Stimulated activated CD4-positive, alpha-beta T cell treated with anti-CD3 and anti-CD28 coated beads, Interleukin-4, amount 100 ng/mL, for 24 hours (primary cell): ENCODE results near the gene CCR5AS.

Experiments
- DNase-seq: peaks from one replicate; pipeline ENCODE4 v3.0.0-alpha.2; 2020

CCR5AS gene

GRCh38 chr3:46375218-46375617, 31.6 kb downstream of the CCR5AS start:
- no peak for DNase-seq

GRCh38 chr3:46374755-46375154, 32.1 kb downstream of the CCR5AS start:
- DNase-seq = no peak

GRCh38 chr3:46372492-46373359, 34.1 kb downstream of the CCR5AS start:
- DNase-seq = no peak

GRCh38 chr3:46371519-46372340, 35.1 kb downstream of the CCR5AS start:
- DNase-seq = no peak

DNA sequence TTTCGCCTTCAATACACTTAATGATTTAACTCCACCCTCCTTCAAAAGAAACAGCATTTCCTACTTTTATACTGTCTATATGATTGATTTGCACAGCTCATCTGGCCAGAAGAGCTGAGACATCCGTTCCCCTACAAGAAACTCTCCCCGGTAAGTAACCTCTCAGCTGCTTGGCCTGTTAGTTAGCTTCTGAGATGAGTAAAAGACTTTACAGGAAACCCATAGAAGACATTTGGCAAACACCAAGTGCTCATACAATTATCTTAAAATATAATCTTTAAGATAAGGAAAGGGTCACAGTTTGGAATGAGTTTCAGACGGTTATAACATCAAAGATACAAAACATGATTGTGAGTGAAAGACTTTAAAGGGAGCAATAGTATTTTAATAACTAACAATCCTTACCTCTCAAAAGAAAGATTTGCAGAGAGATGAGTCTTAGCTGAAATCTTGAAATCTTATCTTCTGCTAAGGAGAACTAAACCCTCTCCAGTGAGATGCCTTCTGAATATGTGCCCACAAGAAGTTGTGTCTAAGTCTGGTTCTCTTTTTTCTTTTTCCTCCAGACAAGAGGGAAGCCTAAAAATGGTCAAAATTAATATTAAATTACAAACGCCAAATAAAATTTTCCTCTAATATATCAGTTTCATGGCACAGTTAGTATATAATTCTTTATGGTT, 35.9 kb downstream of the CCR5AS start, which contains the start of gene CCR5:
Gene CCR5 (plus strand): TSS at position 108 of the 680 bp plus-strand sequence. CDS start 1,957 bp downstream, outside the sequence.
- peak; percentile 22 for DNase-seq

- peak; percentile 47 for DNase-seq
Observed at GRCh38 chr3:46369675-46370132, 37.2 kb downstream of the CCR5AS start.

- DNase-seq = no peak
Observed at GRCh38 chr3:46369151-46369550, 37.7 kb downstream of the CCR5AS start.

GRCh38 chr3:46368569-46368968, 38.3 kb downstream of the CCR5AS start:
- DNase-seq = peak; percentile 58

- DNase-seq = no peak
Observed at GRCh38 chr3:46367811-46368210, 39.1 kb downstream of the CCR5AS start.

GRCh38 chr3:46365737-46366524, 40.9 kb downstream of the CCR5AS start:
- no peak for DNase-seq

DNA sequence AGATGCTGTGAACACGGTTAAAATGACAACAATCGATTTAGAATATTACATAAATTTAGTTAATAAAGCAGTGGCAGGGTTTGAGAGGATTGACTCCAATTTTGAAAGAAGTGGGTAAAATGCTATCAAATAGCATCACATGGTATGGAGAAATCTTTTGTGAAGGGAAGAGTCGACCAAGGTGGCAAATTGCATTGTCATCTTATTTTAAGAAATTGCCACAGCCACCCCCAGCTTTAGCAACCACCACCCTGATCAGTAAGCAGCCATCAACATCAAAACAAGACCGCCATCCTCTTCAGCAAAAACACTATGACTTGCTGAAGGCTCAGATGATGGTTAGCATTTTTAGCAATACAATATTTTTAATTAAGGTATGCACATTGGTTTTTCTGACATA, 41.8 kb downstream of the CCR5AS start:
- no peak for DNase-seq

- DNase-seq = no peak
Observed at GRCh38 chr3:46361408-46362283, 45.2 kb downstream of the CCR5AS start.

DNA sequence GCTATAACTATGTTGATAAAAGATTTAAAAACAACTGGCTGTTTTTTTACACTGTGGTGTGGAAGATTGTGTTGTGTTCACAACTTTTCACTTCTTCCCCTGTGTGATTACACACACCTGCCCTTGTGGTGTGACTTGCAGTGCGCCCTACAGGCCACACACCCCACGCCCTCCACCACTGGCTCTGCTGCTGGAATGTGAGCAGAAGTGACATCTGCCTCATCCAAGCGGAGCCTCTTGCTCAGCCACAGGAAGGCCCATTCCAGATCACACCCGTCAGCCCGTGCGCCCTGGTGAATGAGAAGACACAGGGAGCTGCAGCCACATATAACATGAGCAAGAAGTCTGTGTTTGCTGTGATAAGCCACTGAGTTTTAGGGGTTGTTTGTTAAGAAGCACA, 46.0 kb downstream of the CCR5AS start:
- DNase-seq = no peak

DNA sequence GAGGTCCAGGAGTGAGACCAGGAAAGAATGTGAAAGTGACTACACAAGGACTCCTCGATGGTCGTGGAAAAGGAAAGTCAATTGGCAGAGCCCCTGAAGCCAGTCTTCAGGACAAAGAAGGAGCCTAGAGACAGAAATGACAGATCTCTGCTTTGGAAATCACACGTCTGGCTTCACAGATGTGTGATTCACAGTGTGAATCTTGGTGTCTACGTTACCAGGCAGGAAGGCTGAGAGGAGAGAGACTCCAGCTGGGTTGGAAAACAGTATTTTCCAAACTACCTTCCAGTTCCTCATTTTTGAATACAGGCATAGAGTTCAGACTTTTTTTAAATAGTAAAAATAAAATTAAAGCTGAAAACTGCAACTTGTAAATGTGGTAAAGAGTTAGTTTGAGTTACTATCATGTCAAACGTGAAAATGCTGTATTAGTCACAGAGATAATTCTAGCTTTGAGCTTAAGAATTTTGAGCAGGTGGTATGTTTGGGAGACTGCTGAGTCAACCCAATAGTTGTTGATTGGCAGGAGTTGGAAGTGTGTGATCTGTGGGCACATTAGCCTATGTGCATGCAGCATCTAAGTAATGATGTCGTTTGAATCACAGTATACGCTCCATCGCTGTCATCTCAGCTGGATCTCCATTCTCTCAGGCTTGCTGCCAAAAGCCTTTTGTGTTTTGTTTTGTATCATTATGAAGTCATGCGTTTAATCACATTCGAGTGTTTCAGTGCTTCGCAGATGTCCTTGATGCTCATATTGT, 47.0 kb downstream of the CCR5AS start:
- peak; percentile 33 for DNase-seq

DNA sequence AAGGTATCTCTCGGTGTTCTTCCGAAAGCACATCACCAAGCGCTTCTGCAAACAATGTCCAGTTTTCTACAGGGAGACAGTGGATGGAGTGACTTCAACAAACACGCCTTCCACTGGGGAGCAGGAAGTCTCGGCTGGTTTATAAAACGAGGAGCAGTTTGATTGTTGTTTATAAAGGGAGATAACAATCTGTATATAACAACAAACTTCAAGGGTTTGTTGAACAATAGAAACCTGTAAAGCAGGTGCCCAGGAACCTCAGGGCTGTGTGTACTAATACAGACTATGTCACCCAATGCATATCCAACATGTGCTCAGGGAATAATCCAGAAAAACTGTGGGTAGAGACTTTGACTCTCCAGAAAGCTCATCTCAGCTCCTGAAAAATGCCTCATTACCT, 48.4 kb downstream of the CCR5AS start:
- no peak for DNase-seq

DNA sequence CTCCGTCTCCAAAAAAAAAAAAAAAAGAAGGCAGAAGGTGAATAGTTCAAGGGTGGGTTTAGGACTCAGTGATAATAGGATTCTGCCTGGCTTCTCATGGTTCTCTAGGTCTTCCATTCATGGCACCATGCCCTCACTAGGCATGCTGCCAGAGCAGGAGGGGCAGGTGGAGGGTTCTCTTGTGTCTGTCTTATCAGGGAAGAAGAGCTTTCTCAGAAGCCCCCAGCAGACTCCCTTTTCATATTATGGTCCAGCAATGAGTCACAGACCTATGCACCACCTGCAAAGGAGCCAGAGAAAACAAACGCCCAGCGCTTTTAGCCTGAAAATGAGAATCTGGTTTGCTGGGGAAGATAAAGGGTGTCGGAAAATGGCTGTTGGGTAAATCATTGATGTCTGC, 50.0 kb downstream of the CCR5AS start:
- no peak for DNase-seq

- DNase-seq = no peak
Observed at GRCh38 chr3:46356276-46356675, 50.6 kb downstream of the CCR5AS start.

- DNase-seq = no peak
Observed at GRCh38 chr3:46354984-46355383, 51.9 kb downstream of the CCR5AS start.

GRCh38 chr3:46354478-46354877, 52.4 kb downstream of the CCR5AS start:
- DNase-seq = no peak

DNA sequence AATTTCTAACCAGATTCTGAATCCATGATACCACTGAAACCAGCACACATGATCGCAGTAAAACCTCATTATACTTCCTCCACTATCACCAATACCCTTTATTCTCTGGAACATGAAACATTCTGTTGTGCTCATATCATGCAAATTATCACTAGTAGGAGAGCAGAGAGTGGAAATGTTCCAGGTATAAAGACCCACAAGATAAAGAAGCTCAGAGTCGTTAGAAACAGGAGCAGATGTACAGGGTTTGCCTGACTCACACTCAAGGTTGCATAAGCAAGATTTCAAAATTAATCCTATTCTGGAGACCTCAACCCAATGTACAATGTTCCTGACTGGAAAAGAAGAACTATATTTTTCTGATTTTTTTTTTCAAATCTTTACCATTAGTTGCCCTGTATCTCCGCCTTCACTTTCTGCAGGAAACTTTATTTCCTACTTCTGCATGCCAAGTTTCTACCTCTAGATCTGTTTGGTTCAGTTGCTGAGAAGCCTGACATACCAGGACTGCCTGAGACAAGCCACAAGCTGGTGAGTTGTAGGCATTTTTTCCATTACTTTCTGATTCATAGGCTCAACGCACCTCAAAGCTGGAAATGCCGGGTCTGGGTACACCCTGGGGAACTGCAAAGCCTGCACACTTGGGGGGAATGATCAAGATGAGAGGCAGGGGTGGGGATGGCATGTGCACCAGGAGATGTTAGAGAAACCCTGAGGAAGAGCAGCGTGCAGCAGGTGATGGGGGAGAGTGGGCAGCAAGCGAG, 53.0 kb downstream of the CCR5AS start, which contains the start of gene CCR2:
Gene CCR2 (plus strand): TSS at position 465 of the 764 bp plus-strand sequence. CDS start 3,417 bp downstream, outside the sequence.
- peak; percentile 33 for DNase-seq
